Brain microvascular endothelial cell (primary cell): ENCODE measurements around the gene TPH2.

Experiments
- DNase-seq: peaks from one replicate; pipeline ENCODE4 v3.0.0-alpha.2; 2020
- H3K27ac ChIP-seq: fragments of 250-450 bp; sonication (Bioruptor Pico); 2 replicates; pipeline ENCODE4 v1.5.1; 2020; ENCODE audit warnings: mild to moderate bottlenecking, moderate library complexity
- H3K27me3 ChIP-seq: fragments of 250-450 bp; sonication (Bioruptor Pico); replicated peaks from 2 replicates; pipeline ENCODE4 v1.5.1; 2020; ENCODE audit warnings: mild to moderate bottlenecking
- H3K36me3 ChIP-seq: fragments of 250-450 bp; sonication (Bioruptor Pico); replicated peaks from 2 replicates; pipeline ENCODE4 v1.5.1; 2020; ENCODE audit warnings: mild to moderate bottlenecking
- H3K4me3 ChIP-seq: 2 replicates; pipeline ENCODE4 v1.5.1; 2011; ENCODE audit warnings: low read depth, mild to moderate bottlenecking, control low read depth, low read length, moderate library complexity
- in situ Hi-C: cut with HindIII; loops from 2 replicates; pipeline ENCODE4 v1.10.0; 2017; ENCODE audit warnings: low sequenced_read_pairs, low pct_ligation_motif_present
- TF ChIP-seq, protein P1 (sequence below): IDR thresholded peaks from 2 replicates; pipeline ENCODE4 v1.5.1; 2011; ENCODE audit warnings: low read depth, mild to moderate bottlenecking, moderate library complexity, low read length, control low read depth, inconsistent platforms; ENCODE audit errors: missing control alignments

The TPH2 gene

DNA sequence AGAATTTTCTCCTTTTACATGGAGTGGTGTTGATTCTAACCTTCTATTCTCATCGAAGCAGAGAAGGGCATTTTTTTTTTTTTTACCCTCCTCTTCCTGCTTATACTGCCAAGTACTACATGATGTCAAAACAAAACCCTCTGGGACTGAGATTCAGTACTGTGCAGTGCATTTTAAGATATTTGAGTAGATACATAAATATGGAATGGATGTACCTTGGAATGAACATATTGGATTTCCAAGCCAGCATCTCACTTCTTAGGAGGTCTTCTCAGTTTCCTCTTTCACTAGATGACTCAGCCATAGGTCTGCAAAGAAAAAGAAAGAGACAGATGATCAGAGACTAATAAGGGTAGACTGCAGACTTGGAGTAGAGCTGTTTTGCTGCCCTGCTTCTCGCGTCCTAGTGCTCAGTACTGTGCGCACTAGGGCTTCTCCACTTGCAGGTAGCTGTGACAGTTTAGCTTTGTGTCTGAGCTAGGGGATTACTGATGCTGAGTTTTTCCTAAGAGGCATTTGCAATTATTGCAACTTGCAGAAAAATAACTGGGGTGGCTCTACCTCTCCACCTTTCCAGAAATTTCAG, 20.4 kb downstream of the TPH2 start:
- H3K36me3 ChIP-seq = no peaks in the 10 kb centered on the region
- no peak overlapping the region for H3K27ac ChIP-seq
- H3K27me3 ChIP-seq = no peaks in the 10 kb centered on the region
- in situ Hi-C loops = no loop called here
- DNase-seq = peak; percentile 19
- TF ChIP-seq, protein P1, sequence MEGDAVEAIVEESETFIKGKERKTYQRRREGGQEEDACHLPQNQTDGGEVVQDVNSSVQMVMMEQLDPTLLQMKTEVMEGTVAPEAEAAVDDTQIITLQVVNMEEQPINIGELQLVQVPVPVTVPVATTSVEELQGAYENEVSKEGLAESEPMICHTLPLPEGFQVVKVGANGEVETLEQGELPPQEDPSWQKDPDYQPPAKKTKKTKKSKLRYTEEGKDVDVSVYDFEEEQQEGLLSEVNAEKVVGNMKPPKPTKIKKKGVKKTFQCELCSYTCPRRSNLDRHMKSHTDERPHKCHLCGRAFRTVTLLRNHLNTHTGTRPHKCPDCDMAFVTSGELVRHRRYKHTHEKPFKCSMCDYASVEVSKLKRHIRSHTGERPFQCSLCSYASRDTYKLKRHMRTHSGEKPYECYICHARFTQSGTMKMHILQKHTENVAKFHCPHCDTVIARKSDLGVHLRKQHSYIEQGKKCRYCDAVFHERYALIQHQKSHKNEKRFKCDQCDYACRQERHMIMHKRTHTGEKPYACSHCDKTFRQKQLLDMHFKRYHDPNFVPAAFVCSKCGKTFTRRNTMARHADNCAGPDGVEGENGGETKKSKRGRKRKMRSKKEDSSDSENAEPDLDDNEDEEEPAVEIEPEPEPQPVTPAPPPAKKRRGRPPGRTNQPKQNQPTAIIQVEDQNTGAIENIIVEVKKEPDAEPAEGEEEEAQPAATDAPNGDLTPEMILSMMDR = no peak
- H3K4me3 ChIP-seq = no peak overlapping the region

DNA sequence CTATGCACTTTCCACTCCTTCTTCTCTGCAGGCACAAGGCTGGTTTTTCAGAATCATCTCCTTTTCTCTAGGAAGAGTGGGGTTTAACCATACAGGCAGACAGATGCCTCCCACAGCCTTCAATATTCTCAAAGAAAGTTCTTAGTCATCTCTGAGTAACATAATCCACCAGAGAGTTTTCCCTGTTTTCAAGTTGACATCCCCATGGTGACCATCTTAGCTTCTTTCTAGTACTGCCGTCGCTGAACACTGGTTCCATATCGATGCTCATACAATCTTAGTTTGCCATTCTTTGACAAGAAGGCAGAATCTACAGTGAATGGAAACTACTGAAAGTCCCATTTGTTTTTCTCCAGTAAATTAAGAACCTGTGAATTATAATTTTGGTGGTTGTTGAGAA, 28.6 kb downstream of the TPH2 start:
- Histone ChIP-seq H3K4me3 (no peak overlapping the region), H3K27me3 (no peaks in the 10 kb centered on the region), H3K36me3 (no peaks in the 10 kb centered on the region), H3K27ac (no peak overlapping the region)
- in situ Hi-C loops = no loop called here
- DNase-seq = no peak
- TF ChIP-seq, protein P1 = no peak

DNA sequence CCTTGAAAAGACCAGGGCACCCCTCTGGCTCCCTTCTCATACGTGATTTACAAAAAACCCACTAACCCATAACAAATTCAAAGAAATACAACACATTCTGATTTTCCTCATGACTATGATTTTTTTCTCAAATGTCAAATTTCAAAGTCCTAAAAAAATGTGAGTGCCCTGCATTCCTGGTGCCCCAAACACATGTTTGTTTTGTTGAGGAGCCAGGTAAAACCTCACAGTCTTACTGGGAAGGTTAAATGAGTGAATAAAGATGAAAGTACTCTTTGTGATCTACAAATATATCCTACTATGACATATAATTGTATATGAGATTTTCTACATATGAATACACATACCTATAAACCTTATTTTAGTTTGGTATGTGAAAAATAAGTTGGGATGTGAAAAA, 30.7 kb downstream of the TPH2 start:
- Histone ChIP-seq H3K4me3 (no peak overlapping the region), H3K27me3 (no peaks in the 10 kb centered on the region), H3K36me3 (no peaks in the 10 kb centered on the region), H3K27ac (no peak overlapping the region)
- TF ChIP-seq, protein P1 = no peak
- no peak for DNase-seq
- in situ Hi-C loops = no loop called here

GRCh38 chr12:71970031-71970430, 31.4 kb downstream of the TPH2 start:
- no peak for DNase-seq
- in situ Hi-C loops = no loop called here
- Histone ChIP-seq H3K27ac (no peak overlapping the region), H3K36me3 (no peaks in the 10 kb centered on the region), H3K4me3 (no peak overlapping the region), H3K27me3 (no peaks in the 10 kb centered on the region)
- TF ChIP-seq, protein P1 = no peak

GRCh38 chr12:71972441-71973074, 33.9 kb downstream of the TPH2 start:
- no peaks in the 10 kb centered on the region for H3K27me3 ChIP-seq
- no peak overlapping the region for H3K27ac ChIP-seq
- DNase-seq = no peak
- in situ Hi-C loops = no loop called here
- H3K36me3 ChIP-seq = no peaks in the 10 kb centered on the region
- TF ChIP-seq, protein P1 = no peak
- no peak overlapping the region for H3K4me3 ChIP-seq

DNA sequence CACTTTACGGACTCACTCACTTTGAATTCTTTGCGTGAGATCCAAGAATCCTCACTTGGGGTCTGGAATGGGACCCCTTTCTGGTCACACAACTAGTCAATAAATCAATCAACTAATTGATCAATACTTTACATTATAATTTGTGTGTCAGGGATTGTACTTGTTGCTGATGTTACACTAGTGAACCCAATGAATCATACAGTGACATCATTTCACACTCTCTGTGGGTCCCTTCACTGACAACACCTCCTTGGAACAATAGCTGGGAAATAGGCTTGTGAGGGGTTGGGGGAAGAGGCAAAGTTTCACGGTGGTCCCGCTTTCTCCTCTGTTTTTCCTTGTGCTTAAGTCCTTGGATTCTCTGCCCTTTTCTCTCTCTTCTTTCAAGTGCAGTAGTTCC, 35.0 kb downstream of the TPH2 start:
- in situ Hi-C loops = no loop called here
- TF ChIP-seq, protein P1 = no peak
- H3K36me3 ChIP-seq = no peaks in the 10 kb centered on the region
- no peak overlapping the region for H3K4me3 ChIP-seq
- no peak for DNase-seq
- H3K27me3 ChIP-seq = no peaks in the 10 kb centered on the region
- no peak overlapping the region for H3K27ac ChIP-seq
